Measurements from ENCODE around the gene EQTN.

EQTN gene

DNA sequence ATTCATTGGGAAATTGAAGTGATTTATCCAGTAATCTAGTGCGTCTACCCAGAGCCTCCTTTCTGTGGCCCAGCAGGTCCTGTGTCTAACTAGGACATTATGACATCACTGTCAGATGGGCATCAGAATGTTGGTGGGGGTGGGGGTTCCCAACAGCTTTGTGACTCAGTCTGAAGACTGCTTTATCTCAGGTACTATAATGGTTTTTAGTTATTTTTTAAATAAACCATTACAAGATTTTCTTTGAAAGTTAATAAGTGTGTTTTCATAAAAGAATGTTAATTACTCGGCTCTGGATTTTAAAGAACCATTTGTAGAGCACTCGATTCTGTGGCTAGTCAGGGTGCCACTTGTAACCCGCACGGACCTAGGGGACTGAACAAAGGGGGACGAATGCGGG, at the start of gene EQTN:
Gene EQTN (minus strand): TSS at position 101 of the 400 bp plus-strand sequence. CDS start 95 bp downstream, at position 6.
- DNase-seq = no peak

DNA sequence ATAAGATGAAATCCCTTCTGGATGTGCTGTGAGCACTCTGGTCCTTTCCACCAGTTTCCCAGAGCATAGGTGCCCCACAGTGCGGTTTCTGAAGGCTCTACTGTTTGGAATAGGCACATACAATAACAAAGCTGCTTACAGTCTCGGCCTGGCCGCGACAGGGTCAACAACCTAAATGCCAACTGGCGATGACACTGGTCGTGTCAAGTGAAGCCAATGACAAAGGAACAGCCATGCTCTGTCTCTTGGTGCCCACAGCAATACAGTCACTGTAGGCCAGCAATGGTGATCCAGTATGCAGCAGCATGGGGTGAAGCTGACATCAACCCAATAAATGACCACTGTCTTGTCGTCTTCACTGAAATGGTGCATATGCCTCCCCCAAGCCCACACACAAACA, 47.8 kb upstream of the EQTN start:
- no peak for DNase-seq

DNA sequence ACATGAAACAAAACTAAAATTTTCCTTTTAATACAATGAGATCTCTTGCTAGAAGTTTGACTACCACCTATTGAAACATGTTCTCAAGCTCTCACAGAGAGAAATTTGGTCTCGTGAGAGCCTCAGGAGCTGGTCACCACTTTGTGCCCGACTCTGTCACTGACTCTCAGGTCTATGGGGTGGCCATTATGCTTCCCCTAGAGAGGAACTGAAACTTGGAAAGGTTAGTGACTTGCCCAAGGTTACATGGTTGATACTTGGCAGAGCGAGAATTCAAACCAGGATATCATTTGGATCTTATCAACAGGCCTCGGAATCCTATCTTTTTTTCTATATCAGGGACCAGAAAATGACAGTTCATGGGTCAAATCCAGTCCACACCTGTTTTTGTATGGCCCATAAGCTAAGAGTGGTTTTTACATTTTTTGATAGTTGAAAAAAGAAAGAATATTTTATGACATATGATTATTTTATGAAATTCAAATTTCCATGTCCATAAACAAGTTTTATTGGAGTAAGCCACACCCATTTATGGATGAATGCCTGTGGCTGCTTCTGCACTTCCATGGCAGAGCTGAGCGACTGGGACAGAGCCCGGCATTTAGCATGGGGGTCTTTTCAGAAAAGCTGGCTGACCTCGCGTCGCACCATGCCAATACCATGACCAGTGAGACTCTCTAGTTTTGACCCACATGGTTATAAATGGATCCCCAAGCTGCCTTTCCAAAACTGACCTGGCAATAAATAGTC, 44.8 kb upstream of the EQTN start:
- DNase-seq = no peak

DNA sequence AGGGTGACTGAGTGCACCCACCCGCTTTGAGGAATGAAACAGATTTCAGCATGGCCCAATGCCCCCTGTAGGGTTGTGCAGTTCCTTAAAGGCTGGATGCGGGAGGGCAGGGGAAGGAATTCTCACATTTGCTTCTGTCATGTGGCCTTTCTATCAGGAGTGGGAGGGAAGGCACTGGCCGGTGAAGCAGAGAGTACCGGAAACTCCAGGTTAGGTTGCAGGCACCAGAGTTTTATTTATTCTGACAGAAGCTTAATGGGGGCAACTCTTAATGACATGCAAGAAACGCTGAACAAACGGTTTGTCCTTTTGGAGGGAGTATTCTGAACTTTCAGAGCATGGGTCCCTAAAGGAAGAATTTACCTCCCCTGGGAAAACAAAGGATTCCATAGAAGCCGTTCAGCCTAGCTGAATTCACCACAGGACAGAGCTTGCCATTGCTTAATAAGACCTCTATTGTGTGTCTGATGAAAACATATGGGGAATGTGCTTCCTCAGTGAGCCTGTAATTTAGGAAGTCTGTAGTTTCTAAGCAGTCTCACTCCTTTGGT, 44.1 kb upstream of the EQTN start:
- no peak for DNase-seq

DNA sequence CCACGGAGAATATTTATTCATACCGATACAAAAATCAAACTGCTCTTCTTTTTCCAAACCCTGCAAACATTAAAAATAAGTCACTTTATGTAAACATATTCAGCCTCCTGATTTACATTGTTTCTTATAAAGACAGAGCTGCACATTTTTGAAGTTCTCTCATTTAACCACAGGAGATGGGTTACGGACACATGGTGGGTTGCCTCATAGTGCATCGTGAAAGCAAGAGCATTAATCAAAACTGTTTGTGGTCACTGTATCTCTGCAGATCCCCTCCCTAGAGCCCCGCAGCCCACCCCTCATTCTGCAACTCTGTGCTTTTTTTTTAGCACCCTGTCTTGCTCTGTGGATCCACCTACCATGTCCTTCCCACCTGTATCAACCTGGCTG, 43.3 kb upstream of the EQTN start:
- DNase-seq = no peak

DNA sequence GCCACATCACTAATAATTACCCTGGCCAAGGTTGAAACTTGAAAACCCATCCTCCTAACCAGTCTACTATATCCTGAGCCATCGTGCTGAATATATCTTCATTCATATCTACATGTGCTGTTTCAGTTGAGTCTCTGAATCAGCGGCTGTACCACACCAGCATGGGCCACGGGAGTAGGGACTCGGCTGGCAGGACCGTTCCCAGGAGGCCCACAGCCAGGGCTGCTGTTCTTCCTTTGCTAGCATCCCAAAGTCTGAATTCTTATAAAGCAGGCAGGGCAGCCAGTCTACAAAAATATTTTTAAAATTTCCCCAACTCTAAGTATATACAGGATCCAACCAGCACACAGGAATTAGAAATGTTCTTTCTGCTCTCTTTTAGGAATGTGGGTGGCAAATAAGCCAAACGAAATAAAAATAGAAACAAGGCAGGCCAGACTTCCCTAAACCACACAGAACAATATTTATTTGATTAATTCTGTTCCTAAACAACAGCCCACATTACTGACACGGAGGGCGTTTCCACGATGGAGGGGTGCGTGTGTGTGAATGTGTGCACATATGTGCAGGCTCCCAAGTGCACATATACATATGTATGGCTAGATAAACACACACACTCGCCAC, 42.8 kb upstream of the EQTN start:
- no peak for DNase-seq

DNA sequence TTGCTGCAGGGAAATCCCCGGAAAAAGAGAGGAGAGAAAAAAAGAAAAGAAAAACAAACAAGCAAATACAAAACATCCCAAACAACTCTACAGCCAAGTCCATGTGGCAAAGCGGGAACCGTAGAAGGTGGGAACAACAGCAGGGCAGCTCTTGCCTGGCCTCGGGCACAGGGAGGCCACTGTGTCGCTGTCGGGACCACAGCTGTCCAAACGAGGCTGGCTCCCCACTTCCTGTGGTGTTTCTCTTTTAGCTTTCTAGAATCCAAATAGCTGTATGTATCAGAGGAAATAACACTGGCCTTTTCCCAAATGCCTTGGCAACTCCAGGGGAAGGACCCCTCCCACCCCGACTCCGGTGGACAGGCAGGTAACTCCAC, 41.6 kb upstream of the EQTN start:
- DNase-seq = no peak

DNA sequence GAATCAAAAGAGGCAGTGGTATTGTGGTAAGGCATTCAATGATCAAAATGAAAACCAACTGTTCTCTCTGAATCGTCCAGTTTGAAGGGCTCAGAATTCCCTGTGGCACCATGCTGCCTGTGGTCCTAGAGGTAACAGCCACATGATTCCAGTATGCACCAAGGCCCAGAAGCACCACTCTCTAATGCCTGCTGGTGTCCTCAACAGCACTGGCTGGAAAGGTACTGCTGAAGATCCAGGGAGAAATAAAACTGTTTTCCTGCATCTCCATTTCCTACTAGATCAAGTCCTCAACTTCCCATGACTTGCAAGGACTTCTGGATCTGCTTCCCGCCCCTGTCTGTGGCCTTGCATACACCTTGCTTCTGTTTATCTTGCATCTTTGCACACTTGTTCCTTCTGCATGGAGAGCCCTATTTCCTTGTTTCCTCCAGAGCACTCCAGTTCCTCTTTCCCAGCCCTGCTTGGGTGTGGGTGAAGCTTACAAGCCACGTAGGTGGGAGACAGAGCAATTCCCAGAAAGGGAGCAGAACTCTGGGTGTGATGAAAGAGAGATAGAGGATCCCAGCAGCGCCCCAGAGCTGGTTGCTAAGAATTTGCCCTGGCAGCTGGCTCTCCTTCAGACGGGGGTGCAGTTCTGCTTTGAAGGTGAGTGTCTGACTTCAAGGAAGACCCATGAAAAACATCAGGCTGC, 41.0 kb upstream of the EQTN start:
- no peak for DNase-seq

DNA sequence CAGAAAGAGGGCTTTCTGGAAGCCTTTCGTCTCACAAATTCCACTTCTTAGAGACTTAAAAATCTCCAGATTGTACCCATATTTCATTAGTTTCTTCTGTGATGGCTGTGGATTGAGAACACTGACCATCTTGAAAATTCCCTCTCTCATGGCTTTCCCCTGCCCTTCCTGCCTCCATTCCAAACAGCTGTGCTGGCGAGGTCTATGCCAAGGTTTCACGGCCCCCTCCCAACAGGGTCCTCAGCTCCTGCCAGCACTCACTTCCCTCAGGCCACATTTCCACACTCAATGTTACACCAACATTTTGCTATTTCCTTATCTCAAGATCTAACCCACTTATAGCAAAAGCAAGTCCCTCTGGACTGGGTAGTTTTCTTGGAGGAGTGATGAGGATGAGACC, 40.3 kb upstream of the EQTN start:
- DNase-seq = no peak

DNA sequence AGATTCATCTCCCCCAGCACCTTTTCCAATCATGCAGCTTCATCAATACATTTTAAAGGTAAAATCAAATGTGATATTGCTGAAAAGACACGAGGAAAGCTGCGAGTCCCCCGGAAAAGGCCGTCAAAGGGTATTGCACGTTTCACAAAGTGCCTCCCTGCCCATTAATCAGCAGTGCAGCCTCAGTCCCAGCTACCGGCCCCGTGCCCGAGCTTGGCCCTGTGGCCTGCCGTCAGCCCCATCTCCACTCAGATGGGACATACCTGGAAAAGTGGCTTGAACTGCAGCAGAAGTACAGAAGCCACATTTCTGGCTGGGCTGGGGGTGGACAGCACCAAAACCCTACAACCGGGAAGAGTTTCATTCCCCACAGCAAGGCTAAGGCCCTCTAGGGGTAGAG, 39.9 kb upstream of the EQTN start:
- DNase-seq = no peak

DNA sequence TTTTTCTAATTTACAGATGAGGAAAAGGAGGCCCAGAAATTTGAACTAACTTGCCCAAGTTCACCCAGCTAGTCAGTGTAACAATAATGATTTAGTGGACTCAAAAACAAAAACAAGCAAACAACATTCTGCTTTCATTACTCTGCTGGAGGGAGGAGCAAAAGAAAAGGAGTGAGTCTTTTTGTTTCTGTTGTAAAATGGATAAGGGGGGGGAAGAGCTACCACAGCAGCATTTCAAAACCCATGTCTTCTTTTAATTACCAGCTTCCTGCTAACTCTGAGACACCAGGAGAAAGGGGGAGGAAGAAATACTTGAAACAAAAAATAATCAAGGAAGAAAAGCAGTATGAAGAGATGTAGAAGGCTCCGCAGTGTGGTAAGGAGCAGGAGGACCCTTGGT, 39.2 kb upstream of the EQTN start:
- no peak for DNase-seq

DNA sequence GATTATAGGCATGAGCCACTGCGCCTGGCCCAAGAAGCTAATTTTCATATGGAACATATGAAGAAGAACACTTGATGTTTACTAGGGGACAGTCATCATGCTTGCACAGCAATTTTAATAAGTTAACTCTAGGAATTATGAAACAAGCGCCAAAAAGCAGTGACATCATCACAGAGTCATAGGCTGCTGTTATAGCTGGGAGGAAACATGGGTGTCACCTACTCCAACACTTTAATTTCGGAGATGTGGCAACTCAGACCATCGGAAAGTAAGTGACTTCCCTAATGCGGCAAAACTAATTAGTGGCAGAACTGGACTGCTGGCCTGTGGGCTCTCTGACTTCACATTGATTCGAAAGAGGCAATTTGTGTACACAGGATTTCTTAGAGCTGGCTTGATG, 38.1 kb upstream of the EQTN start:
- no peak for DNase-seq

DNA sequence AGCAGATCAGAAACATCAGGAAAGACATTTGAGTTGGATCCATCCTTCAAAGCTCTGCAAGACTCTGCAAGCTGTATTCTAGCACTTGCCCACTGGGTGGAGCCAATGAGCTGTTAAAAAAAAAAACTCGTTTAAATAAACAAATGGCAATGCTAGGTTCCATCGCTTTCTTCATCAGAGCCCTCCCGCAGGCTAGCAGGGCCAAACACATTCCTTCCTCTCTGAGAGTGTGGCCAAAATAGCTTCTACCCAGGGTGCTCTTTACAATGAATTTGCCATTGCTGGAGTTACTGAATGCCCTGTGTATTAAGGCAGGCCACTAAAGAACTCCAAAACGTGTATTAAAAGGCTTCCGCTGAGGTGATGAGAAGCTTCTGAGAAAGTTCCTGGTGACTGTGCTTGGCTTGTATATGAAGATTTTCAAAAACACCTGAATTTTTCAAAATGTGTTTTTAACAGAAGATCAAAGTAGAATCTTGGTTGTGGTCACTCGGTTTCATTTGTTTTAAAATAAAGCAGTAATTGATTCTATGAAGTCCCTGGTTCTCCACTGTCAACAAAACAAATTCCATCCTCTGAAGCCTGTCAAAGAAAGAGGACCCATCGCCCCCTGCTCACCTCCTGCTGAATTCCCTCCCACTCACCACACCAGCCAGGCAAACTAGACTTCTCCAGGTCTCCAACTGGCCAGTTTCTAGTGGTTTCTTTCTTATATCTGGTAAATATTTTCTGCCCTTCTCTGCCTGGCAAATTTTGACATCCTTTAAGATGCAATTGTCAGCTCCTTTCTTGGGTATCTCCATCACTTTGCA, 36.5 kb upstream of the EQTN start:
- peak; percentile 57 for DNase-seq

DNA sequence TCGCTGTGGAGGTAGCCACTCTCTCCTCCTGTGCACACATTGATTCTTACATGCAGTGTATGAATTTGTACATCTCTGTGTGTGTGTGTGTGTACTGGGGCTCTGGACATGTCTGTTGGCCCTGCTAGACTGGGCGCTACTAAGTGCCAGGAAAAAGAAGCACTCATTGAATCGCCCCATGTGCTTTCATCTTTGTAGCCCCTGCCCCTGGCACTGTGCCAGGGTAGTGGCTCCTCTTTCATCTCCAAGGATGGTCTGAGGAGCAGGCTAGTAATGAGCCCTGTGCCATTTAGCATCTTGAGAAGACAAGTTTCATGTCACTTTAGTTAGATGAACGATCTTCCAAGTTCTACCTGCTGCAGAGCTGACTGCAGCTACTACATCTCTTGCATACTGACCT, 34.4 kb upstream of the EQTN start:
- DNase-seq = no peak

DNA sequence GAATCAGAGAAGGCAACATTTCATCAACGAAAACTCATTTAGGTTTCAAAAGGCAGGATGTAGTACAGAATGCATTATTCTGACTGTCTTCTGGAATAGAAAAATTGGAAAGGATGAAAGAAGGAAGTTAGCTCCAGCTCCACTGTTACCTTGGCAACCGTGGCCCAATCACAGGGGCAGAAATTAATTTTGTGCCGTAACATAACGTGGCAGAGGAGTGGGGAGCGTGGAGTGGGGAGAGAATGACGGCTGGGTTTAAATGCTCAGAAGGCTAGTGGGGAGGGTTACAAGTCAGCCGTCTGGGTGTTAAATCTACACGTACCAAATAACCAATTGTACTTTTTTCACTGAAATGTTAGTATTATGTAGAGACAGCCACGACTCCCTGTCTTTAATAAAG, 32.3 kb upstream of the EQTN start:
- DNase-seq = no peak

DNA sequence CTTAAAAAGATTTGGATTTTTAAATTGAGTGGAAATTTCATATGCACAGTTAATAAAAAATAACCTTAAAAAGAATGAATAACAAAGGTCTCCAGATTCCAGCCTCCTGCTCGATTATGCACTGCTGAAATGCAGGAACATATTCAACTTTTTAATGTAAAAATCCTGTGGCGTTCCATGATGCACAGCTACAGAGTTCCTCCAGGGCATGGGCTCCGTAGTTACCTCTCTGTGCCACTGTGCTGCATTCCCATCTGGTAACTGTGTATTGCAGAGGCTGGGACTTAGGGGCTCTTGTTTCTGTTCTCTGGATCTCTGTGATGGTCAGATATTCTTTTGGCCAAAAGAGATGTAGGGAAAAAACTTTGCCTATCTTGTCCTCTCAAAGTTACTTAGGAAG, 31.5 kb upstream of the EQTN start:
- DNase-seq = no peak

DNA sequence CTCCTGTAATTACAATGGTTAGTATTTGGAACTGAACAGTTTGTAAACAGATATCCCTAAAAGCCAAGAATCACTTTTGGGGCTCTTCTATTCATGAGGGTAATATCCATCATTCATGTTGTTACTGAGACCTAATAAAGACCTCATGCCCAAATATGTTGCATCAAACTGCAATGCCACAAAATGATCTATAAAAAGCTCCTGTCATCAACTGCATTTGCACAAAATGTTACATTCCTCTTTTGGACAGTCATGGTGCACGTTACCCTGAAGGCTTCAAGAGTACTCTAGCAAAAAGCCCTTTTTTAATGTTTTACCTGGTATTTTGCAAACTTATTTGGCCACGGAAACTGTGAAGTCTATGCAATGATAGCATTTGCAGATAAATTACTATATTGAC, 14.2 kb upstream of the EQTN start:
- no peak for DNase-seq

DNA sequence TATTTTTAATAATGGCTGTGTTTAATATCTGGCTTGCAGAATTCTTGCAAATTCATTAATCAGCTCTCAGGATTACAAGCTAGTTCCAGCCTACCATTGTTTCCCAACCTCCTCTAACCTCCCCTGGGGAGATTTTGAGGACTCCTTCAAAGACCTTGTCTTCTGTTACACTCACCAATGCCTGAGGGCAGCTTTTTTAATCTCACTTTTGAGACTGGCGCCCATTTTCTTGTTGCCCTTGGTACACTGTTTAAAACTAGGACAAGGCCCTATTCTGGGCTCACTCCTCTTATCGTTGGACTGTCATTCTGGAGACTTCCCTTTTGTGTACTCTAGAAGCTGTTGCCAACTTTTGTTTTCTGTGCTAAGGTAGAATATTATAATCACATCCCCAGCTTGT, 13.6 kb upstream of the EQTN start:
- DNase-seq = no peak

DNA sequence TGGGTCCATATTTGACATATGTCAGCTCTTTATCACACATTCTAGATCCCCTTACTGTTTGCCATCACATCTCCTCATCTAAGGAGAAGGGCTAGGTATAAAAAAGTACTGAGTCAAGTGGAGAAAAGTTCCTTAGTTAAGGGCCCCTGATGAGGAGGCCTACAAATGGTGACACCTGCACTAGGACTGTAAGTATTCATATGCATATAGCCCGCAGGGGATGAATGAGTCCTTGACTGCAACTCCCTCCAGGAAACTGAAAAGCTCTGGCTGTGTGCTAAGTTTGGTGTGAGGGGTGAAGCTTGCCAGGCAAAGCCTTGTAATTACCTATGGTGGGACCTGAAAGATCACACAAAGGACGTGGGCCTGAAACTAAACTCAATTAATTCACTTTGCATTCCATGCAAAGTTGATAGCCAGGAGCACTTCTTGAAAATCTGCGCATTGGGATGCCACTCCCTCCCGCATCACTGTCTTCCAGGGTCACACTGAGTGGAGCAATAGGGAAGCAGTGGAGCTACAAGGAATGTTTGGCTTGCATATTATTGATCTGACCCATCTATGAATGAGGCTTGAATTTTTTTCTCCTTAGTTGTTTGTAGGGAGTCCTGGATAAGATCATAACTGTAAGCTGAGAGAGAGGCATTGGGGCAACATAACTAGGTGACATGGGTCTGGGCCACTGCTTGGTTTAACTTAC, 11.9 kb upstream of the EQTN start:
- DNase-seq = no peak

DNA sequence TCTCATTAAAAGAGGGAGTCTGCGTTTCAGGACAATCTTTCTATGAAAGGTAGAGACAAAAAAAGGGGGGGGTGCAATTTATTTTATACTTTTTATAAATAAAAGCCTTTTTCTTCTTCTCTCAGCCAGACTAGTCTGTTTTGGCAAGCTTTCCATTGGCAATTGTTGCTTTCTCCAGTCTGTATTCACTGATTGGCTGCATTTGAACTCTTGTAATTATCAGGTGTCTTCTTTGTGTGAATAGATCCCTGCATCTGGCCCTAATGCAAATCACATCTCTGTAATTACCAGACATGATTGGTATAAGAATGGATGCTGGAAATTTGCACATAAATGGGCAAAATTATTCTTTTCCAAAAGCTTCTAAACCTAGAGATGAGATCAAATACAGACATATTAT, 7.6 kb upstream of the EQTN start:
- no peak for DNase-seq

DNA sequence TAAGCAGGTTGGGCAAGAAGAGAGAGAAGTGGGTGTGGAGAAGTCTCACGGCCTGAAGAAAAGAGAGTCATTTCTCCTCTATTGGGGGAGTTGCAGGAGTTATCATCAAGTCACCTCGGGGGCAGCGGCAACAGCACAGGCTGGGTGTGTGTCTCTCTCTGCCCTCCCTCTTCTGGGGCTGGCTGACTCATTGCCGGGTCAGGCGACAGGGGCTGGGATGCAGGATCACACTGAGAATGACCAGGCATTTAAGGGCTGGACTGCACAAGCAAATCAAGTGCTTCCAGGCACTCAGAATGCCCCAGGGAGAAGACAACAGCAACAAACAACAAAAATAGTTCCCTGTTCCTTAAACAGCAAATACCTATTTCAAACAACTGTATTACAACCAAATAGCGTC, 6.3 kb upstream of the EQTN start:
- no peak for DNase-seq

DNA sequence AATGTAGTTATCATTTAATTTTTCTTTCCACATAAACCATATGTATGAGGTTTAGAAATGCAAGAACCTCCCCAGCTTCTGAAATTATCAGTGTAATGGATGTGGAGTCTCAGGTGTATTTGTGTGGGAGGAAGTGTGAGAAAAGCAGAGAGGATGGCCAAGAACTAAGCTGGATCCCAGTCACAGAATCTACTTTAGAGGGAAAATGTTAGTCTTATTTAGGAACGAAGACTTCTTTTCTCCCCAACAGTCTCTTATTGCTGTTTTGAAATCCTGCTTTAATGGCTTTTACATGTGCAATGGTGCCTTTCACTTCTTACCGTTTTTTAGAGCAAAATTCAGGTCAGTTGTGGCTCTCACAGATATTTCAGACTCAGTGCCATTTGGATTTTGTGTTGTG, 3.0 kb downstream of the EQTN start:
- no peak for DNase-seq

Measured in CD4-positive, alpha-beta T cell treated with Interleukin-6 for 4 hours (primary cell).